PC-9 (cell line): Measurements from ENCODE around the gene IGF2BP2. TPM values are rescaled to one million over a fixed set of nuclear protein-coding genes. Genes with fewer than 3 reads are reported as not detected.

Source experiments
- BruUV-seq: library from RNA; stranded (reverse); fragments of 400-500 nt; replicated peaks from 2 replicates; lab custom pipeline; 2021; lab: Mats Ljungman, UMichigan
- CTCF ChIA-PET: fragments of 300-600 bp; sonication (Branson Sonifier 250); formaldehyde crosslinking; loops from one replicate; lab custom pipeline; 2022; ENCODE audit warnings: antibody characterized with exemption; lab: Charles Lee
- POLR2A ChIA-PET: fragments of 300-600 bp; sonication (Branson Sonifier 250); formaldehyde crosslinking; loops from one replicate; lab custom pipeline; 2022; ENCODE audit warnings: antibody characterized with exemption; ENCODE audit not compliant: unreplicated experiment; lab: Charles Lee
- DNase-seq, 2 experiments: peaks; one replicate each; pipeline versions ENCODE4 v3.0.0 to v3.0.0-alpha.2; 2015 to 2022; ENCODE audit warnings: mixed read lengths in 1 of 2
- H2AFZ ChIP-seq: fragments of 200-600 bp; sonication (generic); 2 replicates; pipeline ENCODE4 v1.8.1; 2017; ENCODE audit warnings: antibody characterized with exemption
- H3F3A ChIP-seq: fragments of 200-600 bp; sonication (generic); 2 replicates; pipeline ENCODE4 v1.8.1; 2017; ENCODE audit warnings: antibody characterized with exemption, mild to moderate bottlenecking, low read depth; ENCODE audit not compliant: insufficient read depth
- H3K27ac ChIP-seq: fragments of 200-600 bp; sonication (generic); 2 replicates; pipeline ENCODE4 v1.6.1; 2016; ENCODE audit warnings: mixed run types
- H3K27me3 ChIP-seq: fragments of 200-600 bp; sonication (generic); 2 replicates; pipeline ENCODE4 v1.6.1; 2016; ENCODE audit warnings: low read depth, mixed run types; ENCODE audit not compliant: insufficient read depth
- H3K36me3 ChIP-seq: fragments of 200-600 bp; sonication (generic); 2 replicates; pipeline ENCODE4 v1.6.1; 2016; ENCODE audit warnings: low read depth, mixed run types
- H3K4me1 ChIP-seq: fragments of 200-600 bp; sonication (generic); replicated peaks from 2 replicates; pipeline ENCODE4 v1.6.1; 2016; ENCODE audit warnings: mixed run types; ENCODE audit not compliant: insufficient read depth
- H3K4me2 ChIP-seq: fragments of 200-600 bp; sonication (generic); 2 replicates; pipeline ENCODE4 v1.6.1; 2017; ENCODE audit warnings: mixed run types
- H3K4me3 ChIP-seq: fragments of 200-600 bp; sonication (generic); 2 replicates; pipeline ENCODE4 v1.6.1; 2016; ENCODE audit warnings: mixed run types
- H3K79me2 ChIP-seq: fragments of 200-600 bp; sonication (generic); 2 replicates; pipeline ENCODE4 v1.6.1; 2017; ENCODE audit warnings: low read depth, mixed run types
- H3K9me2 ChIP-seq: fragments of 200-600 bp; sonication (generic); 2 replicates; pipeline ENCODE4 v1.8.1; 2017; ENCODE audit warnings: mild to moderate bottlenecking; ENCODE audit not compliant: insufficient read depth
- H3K9me3 ChIP-seq: fragments of 200-600 bp; sonication (generic); 2 replicates; pipeline ENCODE4 v1.8.1; 2016; ENCODE audit warnings: low read depth; ENCODE audit not compliant: insufficient read depth
- H4K20me1 ChIP-seq: fragments of 200-600 bp; sonication (generic); 2 replicates; pipeline ENCODE4 v1.8.1; 2017; ENCODE audit not compliant: insufficient read depth
- CTCF ChIP-seq: fragments of 200-600 bp; sonication (generic); conservative IDR thresholded peaks from 2 replicates; pipeline ENCODE4 v1.6.1; 2017; ENCODE audit warnings: mixed run types, antibody characterized with exemption, mild to moderate bottlenecking, moderate library complexity
- EZH2 ChIP-seq: fragments of 200-600 bp; sonication (generic); IDR thresholded peaks from 2 replicates; pipeline ENCODE4 v1.8.0; 2017; ENCODE audit warnings: antibody characterized with exemption, low read depth
- intact Hi-C: fragments of 100-400 bp; cut with micrococcal nuclease; formaldehyde crosslinking; loops from one replicate; pipeline ENCODE4 v1.10.0; 2022; ENCODE audit not compliant: unreplicated experiment
- total RNA-seq: library from RNA; stranded (reverse); gene quantifications from 2 replicates; pipeline ENCODE4 v1.2.3, GENCODE V29; 2021

Gene IGF2BP2
- total RNA-seq, 1 experiment from 2014 or later: 140 TPM

GRCh38 chr3:185746470-185746869 is 78.4 kb downstream of the IGF2BP2 start:
- CTCF ChIA-PET: interaction anchor here (0.7 to 2.0 kb wide), 4 partner anchors 10 to 496 kb away, joined by 3 to 10 read pairs (median 4); no protein-coding TSS in a partner anchor
- Histone ChIP-seq H3K4me1 (peaks cover 8% of the 10 kb centered on the region; the same call in 1 of the 2 replicates), H3K79me2 (peaks cover 94% of the 10 kb centered on the region), H3K9me2 (no peaks in the 10 kb centered on the region), H4K20me1 (peaks cover 82% of the 10 kb centered on the region), H3K36me3 (0 out of 2 replicates have a peak, but pooled peaks cover 7% of the 10 kb centered on the region), H3K27me3 (no peaks in the 10 kb centered on the region), H3F3A (peaks cover 24% of the 10 kb centered on the region), H3K4me2 (no peak overlapping the region), H2AFZ (no peak overlapping the region), H3K4me3 (no peak overlapping the region), H3K27ac (no peak overlapping the region), H3K9me3 (no peaks in the 10 kb centered on the region)
- no TSS peak for BruUV-seq
- TF ChIP-seq CTCF (no peak), EZH2 (no peak)
- POLR2A ChIA-PET: interaction anchor here (0.5 to 0.7 kb wide), 4 partner anchors 29 to 591 kb away, joined by 3 to 7 read pairs (median 4); no protein-coding TSS in a partner anchor
- intact Hi-C loops: loop anchor here (5.0 kb wide), 1 partner anchor 76 kb away; no protein-coding TSS in a partner anchor
- no peak for DNase-seq

DNA sequence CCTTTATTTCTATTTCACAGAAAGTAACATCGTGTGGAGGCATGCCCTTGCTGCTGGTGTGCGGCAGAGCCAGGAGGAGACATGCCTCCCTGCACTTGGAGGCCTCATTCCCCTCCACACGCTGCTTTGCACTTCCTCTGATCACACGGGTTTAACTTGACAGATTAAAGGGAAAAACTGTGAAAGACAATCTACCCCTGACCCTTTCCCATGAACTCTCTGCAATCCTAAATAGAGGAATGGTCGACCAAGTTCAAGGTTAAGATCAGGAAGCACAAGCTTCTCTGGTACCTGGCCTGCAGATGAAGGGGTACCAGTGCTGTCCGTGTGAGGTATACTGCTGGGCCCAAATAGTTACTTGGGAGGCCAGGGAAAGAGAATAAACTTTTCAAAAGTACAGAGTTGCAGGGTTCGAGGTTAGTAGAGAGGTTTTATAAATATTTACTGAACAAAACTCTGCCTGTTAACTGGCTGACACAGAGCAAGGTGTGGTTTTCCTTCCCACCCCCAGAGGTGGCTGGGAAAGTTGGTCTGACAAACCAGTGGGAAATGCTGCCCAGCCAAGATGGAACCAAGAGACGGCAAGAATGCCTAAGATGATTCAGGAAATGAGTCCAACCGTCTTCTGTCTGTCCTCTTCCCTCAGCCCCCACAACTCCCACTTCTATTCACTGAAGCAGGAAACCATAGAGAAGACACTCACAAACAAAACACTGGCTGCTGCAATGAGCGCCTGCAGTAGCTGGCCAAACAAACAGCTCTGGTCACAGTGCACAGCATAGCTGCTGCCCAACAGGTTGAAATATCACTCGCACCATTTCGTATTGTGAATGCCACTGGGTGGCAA is 79.6 kb downstream of the IGF2BP2 start:
- H3K79me2 ChIP-seq: peaks cover 94% of the 10 kb centered on the region
- ChIA-PET CTCF (interaction anchor here (1.0 to 2.0 kb wide), 5 partner anchors 8 to 193 kb away, joined by 3 to 10 read pairs (median 4); partner anchors contain the start of gene TRA2B), POLR2A (interaction anchor here (0.6 to 0.9 kb wide), 7 partner anchors 35 to 476 kb away, joined by 3 to 17 read pairs (median 4); no protein-coding TSS in a partner anchor)
- no peak overlapping the region for H2AFZ ChIP-seq
- H3K4me2 ChIP-seq: no peak overlapping the region
- peaks cover 8% of the 10 kb centered on the region; the same call in 1 of the 2 replicates for H3K4me1 ChIP-seq
- no peaks in the 10 kb centered on the region for H3K27me3 ChIP-seq
- TF ChIP-seq EZH2 (no peak), CTCF (no peak)
- H3K36me3 ChIP-seq: 0 out of 2 replicates have a peak, but pooled peaks cover 7% of the 10 kb centered on the region
- peak in 1 of 2 experiments; percentile 64 for DNase-seq
- BruUV-seq: no TSS peak
- intact Hi-C loops: loop anchor here (1.0 to 5.0 kb wide), 2 partner anchors 51 to 77 kb away; no protein-coding TSS in a partner anchor
- peaks cover 20% of the 10 kb centered on the region for H3F3A ChIP-seq
- peaks cover 81% of the 10 kb centered on the region for H4K20me1 ChIP-seq
- H3K4me3 ChIP-seq: no peak overlapping the region
- H3K27ac ChIP-seq: no peak overlapping the region
- no peaks in the 10 kb centered on the region for H3K9me3 ChIP-seq
- H3K9me2 ChIP-seq: no peaks in the 10 kb centered on the region

- CTCF ChIA-PET: interaction anchor here (0.5 kb wide), 1 partner anchor 214 kb away, joined by 4 read pairs; no protein-coding TSS in a partner anchor
- no peaks in the 10 kb centered on the region for H3K9me3 ChIP-seq
- no peaks in the 10 kb centered on the region for H3K27me3 ChIP-seq
- peaks cover 91% of the 10 kb centered on the region for H4K20me1 ChIP-seq
- peaks cover 35% of the 10 kb centered on the region for H3F3A ChIP-seq
- H3K4me3 ChIP-seq: no peak overlapping the region
- H3K79me2 ChIP-seq: peaks cover 97% of the 10 kb centered on the region
- H3K4me2 ChIP-seq: no peak overlapping the region
- intact Hi-C loops: no loop called here
- H3K36me3 ChIP-seq: no peaks in the 10 kb centered on the region
- H2AFZ ChIP-seq: no peak overlapping the region
- H3K27ac ChIP-seq: no peak overlapping the region
- DNase-seq: no peak
- no TSS peak for BruUV-seq
- H3K9me2 ChIP-seq: no peaks in the 10 kb centered on the region
- TF ChIP-seq EZH2 (no peak), CTCF (no peak)
- peaks cover 24% of the 10 kb centered on the region for H3K4me1 ChIP-seq
- POLR2A ChIA-PET: no interaction called here
These were observed 83.3 kb downstream of the IGF2BP2 start for GRCh38 chr3:185741586-185741985.
